ENCODE measurements around the gene NAPA.

- no peak for TF ChIP-seq EP300 (IDR thresholded peaks at IDR 0.05)
- no peak for TF ChIP-seq CTCF (IDR thresholded peaks at IDR 0.05)
- no peak for TF ChIP-seq POLR2A (IDR thresholded peaks at IDR 0.05)
Observed at GRCh38 chr19:47507924-47508553, 6.8 kb downstream of the NAPA start.

All from ovary (tissue), 3 donors.